Sigmoid colon (tissue), 7 donors: ENCODE results near the gene ZNF688. TPM values are rescaled to one million over a fixed set of nuclear protein-coding genes. Genes with fewer than 3 reads are reported as not detected.

Source experiments
- DNase-seq: peaks from one replicate; pipeline ENCODE4 v3.0.0-alpha.2; 2019
- H3K27ac ChIP-seq, 4 donors: fragments of 200-600 bp; sonication (generic); one replicate each; pipeline ENCODE4 v1.5.1; 2016 to 2019; ENCODE audit warnings: mild to moderate bottlenecking in 1 of 4
- H3K27me3 ChIP-seq, 3 donors: fragments of 200-600 bp; sonication (generic); one replicate each; pipeline ENCODE4 v1.5.1; 2019; ENCODE audit warnings: mild to moderate bottlenecking in 1 of 3
- H3K36me3 ChIP-seq, 4 donors: fragments of 200-600 bp; sonication (generic); one replicate each; pipeline ENCODE4 v1.5.1; 2016 to 2019
- H3K4me1 ChIP-seq, 4 donors: fragments of 200-600 bp; sonication (generic); one replicate each; pipeline ENCODE4 v1.5.1; 2017 to 2019
- H3K4me3 ChIP-seq, 4 donors: fragments of 200-600 bp; sonication (generic); one replicate each; pipeline ENCODE4 v1.5.1; 2017 to 2019; ENCODE audit warnings: mild to moderate bottlenecking in 2 of 4, moderate library complexity in 1 of 4
- H3K9me3 ChIP-seq, 4 donors: fragments of 200-600 bp in 3 of 4; sonication (generic) in 3 of 4; one replicate each; pipeline versions ENCODE4 v1.5.1 to v1.6.1; 2013 to 2019
- CTCF ChIP-seq, 4 experiments: fragments of 450-650 bp in 3 of 4; fragments of 200-600 bp in 1 of 4; IDR thresholded peaks; one replicate each; pipeline ENCODE4 v1.5.1; 2016 to 2019; ENCODE audit warnings: antibody characterized with exemption in 4 of 4, mild to moderate bottlenecking in 3 of 4, moderate library complexity in 2 of 4
- EP300 ChIP-seq, 4 donors: sonication (generic); formaldehyde crosslinking; IDR thresholded peaks; one replicate each; pipeline ENCODE4 v1.6.1; 2017; ENCODE audit warnings: antibody characterized with exemption in 4 of 4
- POLR2A ChIP-seq, 2 donors: fragments of 450-650 bp; IDR thresholded peaks; one replicate each; pipeline ENCODE4 v1.6.1; 2016; ENCODE audit warnings: antibody characterized with exemption in 2 of 2, mild to moderate bottlenecking in 2 of 2, moderate library complexity in 2 of 2
- POLR2AphosphoS5 ChIP-seq, 4 donors: sonication (generic); formaldehyde crosslinking; IDR thresholded peaks; one replicate each; pipeline ENCODE4 v1.6.1; 2017; ENCODE audit warnings: antibody characterized with exemption in 4 of 4
- WGBS, 2 donors: extraction: QIAGEN DNeasy Blood & Tissue Kit; methylation state at CpG; one replicate each; pipeline ENCODE4 v1.1.7; 2013; 5-methylcytosine and 5-hydroxymethylcytosine counted together
- intact Hi-C: fragments of 100-400 bp; cut with DNase I; formaldehyde crosslinking; loops from one replicate; pipeline ENCODE4 v1.15.1; 2023
- polyA plus RNA-seq, 3 donors: library from polyadenylated mRNA; stranded (reverse); fragments of 200-250 nt; gene quantifications; one replicate each; pipeline ENCODE4 v1.2.3, GENCODE V29; 2013
- total RNA-seq, 4 donors: library from RNA; depleted of rRNA; stranded (reverse); fragments of >200 nt; gene quantifications; one replicate each; pipeline ENCODE4 v1.1.0, GENCODE V29; 2016
- donor health status: healthy with polysubstance abuse.
- donor health status: Bipolar disorder and iron deficiency.
- donor health status: healthy.

ZNF688 gene
- total and polyA plus RNA-seq, 7 donors = 16.7 to 32.8 (median 22.8) TPM

- Histone ChIP-seq H3K27ac (no peak overlapping the region), H3K36me3 (peaks cover 5 to 62% (median 21%) of the 10 kb centered on the region in 4 donors), H3K9me3 (no peaks in the 10 kb centered on the region), H3K4me3 (no peak overlapping the region), H3K27me3 (no peaks in the 10 kb centered on the region), H3K4me1 (peaks cover 0 to 25% (median 17%) of the 10 kb centered on the region in 4 donors)
- TF ChIP-seq CTCF (IDR thresholded peaks at IDR 0.05) = no peak
- no peak for TF ChIP-seq EP300 (IDR thresholded peaks at IDR 0.05)
- no peak for TF ChIP-seq POLR2AphosphoS5 (IDR thresholded peaks at IDR 0.05)
- TF ChIP-seq POLR2A (IDR thresholded peaks at IDR 0.05) = no peak
- intact Hi-C loops = no loop called here
- DNase-seq = no peak
- WGBS, 2 donors = 92 to 96% methylated on average over 15 of the region's 15 CpGs
These were observed 33.6 kb upstream of the ZNF688 start for GRCh38 chr16:30605158-30605557.

- H3K4me1 ChIP-seq = peaks cover 0 to 24% (median 16%) of the 10 kb centered on the region in 4 donors
- 92 to 95% methylated on average over 49 of the region's 49 CpGs for WGBS, 2 donors
- no peak for DNase-seq
- no peaks in the 10 kb centered on the region for H3K27me3 ChIP-seq
- TF ChIP-seq POLR2AphosphoS5 (IDR thresholded peaks at IDR 0.05) (no peak), CTCF (IDR thresholded peaks at IDR 0.05) (no peak), POLR2A (IDR thresholded peaks at IDR 0.05) (no peak), EP300 (IDR thresholded peaks at IDR 0.05) (no peak)
- peaks cover 5 to 62% (median 21%) of the 10 kb centered on the region in 4 donors for H3K36me3 ChIP-seq
- intact Hi-C loops = no loop called here
- no peaks in the 10 kb centered on the region for H3K9me3 ChIP-seq
- no peak overlapping the region for H3K4me3 ChIP-seq
- no peak overlapping the region for H3K27ac ChIP-seq
These were observed 32.9 kb upstream of the ZNF688 start for GRCh38 chr16:30604316-30604947.

GRCh38 chr16:30603945-30604315, 32.4 kb upstream of the ZNF688 start:
- DNase-seq = no peak
- 76 to 85% methylated on average over 7 of the region's 7 CpGs for WGBS, 2 donors
- H3K36me3 ChIP-seq = peaks cover 5 to 62% (median 21%) of the 10 kb centered on the region in 4 donors
- H3K27ac ChIP-seq = no peak overlapping the region
- peaks cover 0 to 19% (median 11%) of the 10 kb centered on the region in 4 donors for H3K4me1 ChIP-seq
- no peak overlapping the region for H3K4me3 ChIP-seq
- H3K27me3 ChIP-seq = no peaks in the 10 kb centered on the region
- TF ChIP-seq POLR2A (IDR thresholded peaks at IDR 0.05) = no peak
- TF ChIP-seq POLR2AphosphoS5 (IDR thresholded peaks at IDR 0.05) = no peak
- TF ChIP-seq EP300 (IDR thresholded peaks at IDR 0.05) = no peak
- no peak for TF ChIP-seq CTCF (IDR thresholded peaks at IDR 0.05)
- no peaks in the 10 kb centered on the region for H3K9me3 ChIP-seq
- intact Hi-C loops = no loop called here

- Histone ChIP-seq H3K4me1 (peaks cover 0 to 9% (median 4%) of the 10 kb centered on the region in 4 donors), H3K36me3 (peaks cover 5 to 51% (median 21%) of the 10 kb centered on the region in 4 donors), H3K4me3 (no peak overlapping the region), H3K9me3 (no peaks in the 10 kb centered on the region), H3K27me3 (no peaks in the 10 kb centered on the region), H3K27ac (peak overlapping the region in 2 of 4 donors; percentile 22 to 35)
- no peak for DNase-seq
- intact Hi-C loops = no loop called here
- WGBS, 2 donors = 75 to 80% methylated on average over 4 of the region's 4 CpGs
- no peak for TF ChIP-seq EP300 (IDR thresholded peaks at IDR 0.05)
- TF ChIP-seq POLR2AphosphoS5 (IDR thresholded peaks at IDR 0.05) = no peak
- TF ChIP-seq POLR2A (IDR thresholded peaks at IDR 0.05) = no peak
- no peak for TF ChIP-seq CTCF (IDR thresholded peaks at IDR 0.05)
These were observed 31.2 kb upstream of the ZNF688 start for GRCh38 chr16:30602616-30603277.
